ENCODE results near the gene UBC.

DNA sequence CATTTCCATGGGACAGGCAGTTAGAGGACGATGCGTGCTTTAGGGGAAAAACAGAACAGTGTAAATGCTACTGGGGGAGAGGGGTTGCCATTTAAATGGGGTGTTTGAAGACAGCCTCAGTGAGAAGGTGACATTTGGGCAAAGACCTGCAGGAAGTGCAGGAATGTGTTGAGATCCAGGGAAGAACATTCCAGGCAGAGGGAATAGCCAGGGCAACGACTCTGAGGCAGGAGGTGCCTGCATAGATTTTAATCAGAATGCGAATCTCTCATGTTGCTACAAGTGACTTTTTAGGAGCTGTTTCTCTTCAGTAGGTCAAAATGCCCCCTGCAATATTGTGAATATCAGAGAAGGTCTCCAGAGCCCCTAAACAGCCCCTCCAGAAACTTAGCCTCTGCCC lies 43.2 kb downstream of the UBC start:
- TF ChIP-seq, protein P1, sequence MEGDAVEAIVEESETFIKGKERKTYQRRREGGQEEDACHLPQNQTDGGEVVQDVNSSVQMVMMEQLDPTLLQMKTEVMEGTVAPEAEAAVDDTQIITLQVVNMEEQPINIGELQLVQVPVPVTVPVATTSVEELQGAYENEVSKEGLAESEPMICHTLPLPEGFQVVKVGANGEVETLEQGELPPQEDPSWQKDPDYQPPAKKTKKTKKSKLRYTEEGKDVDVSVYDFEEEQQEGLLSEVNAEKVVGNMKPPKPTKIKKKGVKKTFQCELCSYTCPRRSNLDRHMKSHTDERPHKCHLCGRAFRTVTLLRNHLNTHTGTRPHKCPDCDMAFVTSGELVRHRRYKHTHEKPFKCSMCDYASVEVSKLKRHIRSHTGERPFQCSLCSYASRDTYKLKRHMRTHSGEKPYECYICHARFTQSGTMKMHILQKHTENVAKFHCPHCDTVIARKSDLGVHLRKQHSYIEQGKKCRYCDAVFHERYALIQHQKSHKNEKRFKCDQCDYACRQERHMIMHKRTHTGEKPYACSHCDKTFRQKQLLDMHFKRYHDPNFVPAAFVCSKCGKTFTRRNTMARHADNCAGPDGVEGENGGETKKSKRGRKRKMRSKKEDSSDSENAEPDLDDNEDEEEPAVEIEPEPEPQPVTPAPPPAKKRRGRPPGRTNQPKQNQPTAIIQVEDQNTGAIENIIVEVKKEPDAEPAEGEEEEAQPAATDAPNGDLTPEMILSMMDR (tag by site-specific recombination; IDR thresholded peaks at IDR 0.05): no peak
- TF ChIP-seq PRDM1 (tag by site-specific recombination; IDR thresholded peaks at IDR 0.05) (no peak), MYNN (tag by site-specific recombination; IDR thresholded peaks at IDR 0.05; ENCODE audit: borderline replicate concordance) (no peak), SP2 (tag by site-specific recombination; IDR thresholded peaks at IDR 0.05) (no peak), ZNF658 (tag by site-specific recombination; IDR thresholded peaks at IDR 0.05) (no peak), YY1 (tag by site-specific recombination; IDR thresholded peaks at IDR 0.05) (no peak), ZNF776 (tag by site-specific recombination; IDR thresholded peaks at IDR 0.05; ENCODE audit: borderline replicate concordance) (no peak), ZNF623 (tag by site-specific recombination; IDR thresholded peaks at IDR 0.05) (no peak), ZNF266 (tag by site-specific recombination; IDR thresholded peaks at IDR 0.05; ENCODE audit: low read depth) (no peak), ZNF274 (IDR thresholded peaks at IDR 0.05; ENCODE audit: low read length) (no peak), ZNF274 (tag by site-specific recombination; IDR thresholded peaks at IDR 0.05; ENCODE audit: borderline replicate concordance) (no peak)
- TF ChIP-seq, protein P2, sequence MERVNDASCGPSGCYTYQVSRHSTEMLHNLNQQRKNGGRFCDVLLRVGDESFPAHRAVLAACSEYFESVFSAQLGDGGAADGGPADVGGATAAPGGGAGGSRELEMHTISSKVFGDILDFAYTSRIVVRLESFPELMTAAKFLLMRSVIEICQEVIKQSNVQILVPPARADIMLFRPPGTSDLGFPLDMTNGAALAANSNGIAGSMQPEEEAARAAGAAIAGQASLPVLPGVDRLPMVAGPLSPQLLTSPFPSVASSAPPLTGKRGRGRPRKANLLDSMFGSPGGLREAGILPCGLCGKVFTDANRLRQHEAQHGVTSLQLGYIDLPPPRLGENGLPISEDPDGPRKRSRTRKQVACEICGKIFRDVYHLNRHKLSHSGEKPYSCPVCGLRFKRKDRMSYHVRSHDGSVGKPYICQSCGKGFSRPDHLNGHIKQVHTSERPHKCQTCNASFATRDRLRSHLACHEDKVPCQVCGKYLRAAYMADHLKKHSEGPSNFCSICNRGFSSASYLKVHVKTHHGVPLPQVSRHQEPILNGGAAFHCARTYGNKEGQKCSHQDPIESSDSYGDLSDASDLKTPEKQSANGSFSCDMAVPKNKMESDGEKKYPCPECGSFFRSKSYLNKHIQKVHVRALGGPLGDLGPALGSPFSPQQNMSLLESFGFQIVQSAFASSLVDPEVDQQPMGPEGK (tag by site-specific recombination; IDR thresholded peaks at IDR 0.05): no peak
- TF ChIP-seq, protein P3, sequence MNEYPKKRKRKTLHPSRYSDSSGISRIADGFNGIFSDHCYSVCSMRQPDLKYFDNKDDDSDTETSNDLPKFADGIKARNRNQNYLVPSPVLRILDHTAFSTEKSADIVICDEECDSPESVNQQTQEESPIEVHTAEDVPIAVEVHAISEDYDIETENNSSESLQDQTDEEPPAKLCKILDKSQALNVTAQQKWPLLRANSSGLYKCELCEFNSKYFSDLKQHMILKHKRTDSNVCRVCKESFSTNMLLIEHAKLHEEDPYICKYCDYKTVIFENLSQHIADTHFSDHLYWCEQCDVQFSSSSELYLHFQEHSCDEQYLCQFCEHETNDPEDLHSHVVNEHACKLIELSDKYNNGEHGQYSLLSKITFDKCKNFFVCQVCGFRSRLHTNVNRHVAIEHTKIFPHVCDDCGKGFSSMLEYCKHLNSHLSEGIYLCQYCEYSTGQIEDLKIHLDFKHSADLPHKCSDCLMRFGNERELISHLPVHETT (tag by site-specific recombination; IDR thresholded peaks at IDR 0.05): no peak

Measured in HEK293 (cell line).